GM19438 (cell line): ENCODE data around the gene ZBTB32.

Experiments
- ATAC-seq: cut with Tn5 transposase; IDR thresholded peaks from one replicate; pipeline ENCODE4 v1.9.1; 2021; ENCODE audit warnings: low read depth; ENCODE audit not compliant: unreplicated experiment

ZBTB32 gene

DNA sequence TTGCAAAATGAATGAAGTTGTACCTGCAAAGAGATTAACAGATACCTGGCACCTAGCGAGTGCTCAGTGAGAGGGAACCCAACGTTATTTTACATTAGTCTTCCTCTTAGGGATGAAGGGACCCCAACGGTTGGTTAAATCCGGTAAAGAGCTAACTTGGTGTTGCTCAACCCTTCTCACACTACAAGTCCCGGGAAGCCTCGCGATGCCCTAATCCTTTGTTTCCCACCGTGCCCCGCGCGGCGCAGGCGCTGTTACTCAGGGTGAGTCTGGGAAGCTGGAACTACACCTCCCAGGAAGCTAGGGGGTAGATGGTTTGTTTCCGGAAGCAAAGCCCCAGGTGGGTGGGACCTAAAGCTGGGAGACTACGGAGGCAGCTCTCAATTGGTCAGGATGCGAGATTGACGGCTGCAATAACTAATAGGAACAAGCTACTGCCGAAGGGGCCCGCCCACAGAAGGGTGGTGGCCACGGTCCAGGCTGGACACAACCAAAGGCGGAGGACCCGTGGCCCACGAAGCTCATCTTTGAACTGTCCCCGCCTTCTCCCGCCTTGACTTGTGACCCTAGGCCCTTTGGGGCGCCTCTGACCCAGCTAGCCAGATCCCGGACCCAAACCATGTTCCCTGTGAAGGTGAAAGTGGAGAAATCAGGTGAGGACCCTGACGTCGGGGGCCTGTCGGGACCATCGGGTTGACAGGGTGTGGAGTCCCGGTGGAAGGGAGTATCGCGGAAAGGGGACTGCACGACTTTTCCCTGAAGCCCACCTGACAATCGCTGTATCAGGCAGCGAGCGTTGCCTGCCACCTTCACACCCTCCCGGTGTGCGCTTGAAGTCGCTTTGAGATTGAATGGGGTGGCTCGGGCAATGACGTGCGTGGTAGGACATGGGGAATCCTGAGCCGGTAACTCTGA, 44.0 kb downstream of the ZBTB32 start, which contains the start of gene LIN37:
TSS of gene LIN37 (plus strand) at position 471 of the 915 bp plus-strand sequence. CDS start at position 620, 149 bp downstream.
- ATAC-seq = peak; percentile 65

DNA sequence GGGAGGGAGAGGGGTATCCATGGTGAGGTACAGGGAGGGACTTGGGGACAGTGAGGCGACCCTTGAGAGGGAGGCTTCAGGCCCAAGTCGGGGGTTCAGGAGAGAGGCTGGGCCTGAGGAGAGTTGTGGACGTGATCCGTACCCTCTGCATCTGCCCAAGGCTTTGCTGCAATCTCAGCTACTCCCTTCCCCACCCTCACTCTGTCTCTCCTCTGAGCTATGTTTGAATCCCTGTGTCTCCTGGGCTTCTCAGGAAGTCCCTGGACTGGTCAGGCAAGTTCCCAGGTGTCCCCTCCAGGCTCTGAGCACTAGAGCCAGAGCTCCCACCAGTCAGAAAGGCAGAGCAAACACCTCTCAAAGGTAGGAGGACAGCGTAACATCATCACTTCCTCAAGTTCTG, 45.8 kb downstream of the ZBTB32 start:
- ATAC-seq = no peak

DNA sequence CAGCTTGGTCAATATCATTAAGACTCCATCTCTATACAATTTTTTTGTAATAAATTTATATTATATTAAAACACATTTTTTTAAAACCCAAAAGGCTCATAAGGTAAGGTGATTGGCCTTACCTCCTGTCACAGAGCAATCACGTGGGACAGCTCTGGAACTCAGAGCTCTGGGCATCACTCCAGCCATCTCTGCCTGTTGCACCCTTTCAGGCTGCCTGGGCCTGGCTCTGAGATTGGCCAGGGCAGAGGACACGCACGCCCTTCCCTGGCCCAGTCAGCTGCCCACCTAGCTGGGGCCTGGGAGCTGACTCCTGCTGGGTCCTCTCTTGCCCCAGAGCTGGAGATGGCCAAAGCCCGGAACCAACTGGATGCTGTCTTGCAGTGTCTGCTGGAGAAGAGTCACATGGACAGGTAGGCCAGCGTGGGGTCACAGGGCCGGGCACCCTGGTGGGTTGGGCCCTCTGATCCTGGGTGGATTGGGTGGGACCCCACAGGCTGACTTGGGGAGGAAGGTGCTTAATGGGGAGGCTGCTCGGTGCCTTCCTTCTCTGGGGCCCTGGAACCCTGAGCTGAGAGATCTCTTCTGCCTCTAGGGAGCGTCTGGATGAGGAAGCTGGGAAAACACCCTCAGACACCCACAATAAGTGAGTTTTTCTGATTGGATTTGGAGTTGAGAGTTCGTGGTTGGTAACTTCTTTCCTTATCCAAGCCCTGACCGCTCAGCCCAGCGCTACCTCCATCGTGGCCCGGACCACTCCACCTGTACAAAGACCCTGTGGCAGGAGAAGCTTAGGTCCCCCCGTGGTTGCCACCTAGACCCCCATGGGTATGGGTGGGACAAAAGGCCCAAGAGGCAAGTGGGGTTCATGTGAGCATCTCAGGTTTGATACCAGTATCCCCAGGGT, 47.7 kb downstream of the ZBTB32 start:
- no peak for ATAC-seq

DNA sequence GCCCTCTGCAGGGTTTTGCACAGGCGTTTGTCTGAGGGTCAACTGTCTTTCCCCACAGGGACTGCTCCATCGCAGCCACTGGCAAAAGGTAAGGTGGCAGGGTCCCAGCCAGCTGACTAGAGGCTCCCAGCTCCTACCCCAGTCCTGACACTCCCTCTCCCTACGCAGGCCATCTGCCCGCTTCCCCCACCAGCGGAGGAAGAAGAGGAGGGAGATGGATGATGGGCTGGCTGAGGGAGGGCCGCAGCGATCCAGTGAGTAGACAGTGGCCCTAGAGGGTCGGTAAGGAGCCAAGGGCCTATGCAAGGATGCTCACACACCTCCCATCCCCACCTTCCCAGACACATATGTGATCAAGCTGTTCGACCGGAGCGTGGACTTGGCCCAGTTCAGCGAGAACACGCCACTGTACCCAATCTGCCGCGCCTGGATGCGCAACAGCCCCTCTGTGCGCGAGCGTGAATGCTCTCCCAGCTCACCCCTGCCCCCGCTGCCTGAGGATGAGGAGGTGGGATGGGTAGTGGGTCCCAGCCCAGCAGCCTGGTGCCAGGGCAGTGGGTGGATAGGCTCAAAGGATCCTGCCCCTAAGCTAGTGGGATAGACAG, 48.5 kb downstream of the ZBTB32 start:
- ATAC-seq = no peak

DNA sequence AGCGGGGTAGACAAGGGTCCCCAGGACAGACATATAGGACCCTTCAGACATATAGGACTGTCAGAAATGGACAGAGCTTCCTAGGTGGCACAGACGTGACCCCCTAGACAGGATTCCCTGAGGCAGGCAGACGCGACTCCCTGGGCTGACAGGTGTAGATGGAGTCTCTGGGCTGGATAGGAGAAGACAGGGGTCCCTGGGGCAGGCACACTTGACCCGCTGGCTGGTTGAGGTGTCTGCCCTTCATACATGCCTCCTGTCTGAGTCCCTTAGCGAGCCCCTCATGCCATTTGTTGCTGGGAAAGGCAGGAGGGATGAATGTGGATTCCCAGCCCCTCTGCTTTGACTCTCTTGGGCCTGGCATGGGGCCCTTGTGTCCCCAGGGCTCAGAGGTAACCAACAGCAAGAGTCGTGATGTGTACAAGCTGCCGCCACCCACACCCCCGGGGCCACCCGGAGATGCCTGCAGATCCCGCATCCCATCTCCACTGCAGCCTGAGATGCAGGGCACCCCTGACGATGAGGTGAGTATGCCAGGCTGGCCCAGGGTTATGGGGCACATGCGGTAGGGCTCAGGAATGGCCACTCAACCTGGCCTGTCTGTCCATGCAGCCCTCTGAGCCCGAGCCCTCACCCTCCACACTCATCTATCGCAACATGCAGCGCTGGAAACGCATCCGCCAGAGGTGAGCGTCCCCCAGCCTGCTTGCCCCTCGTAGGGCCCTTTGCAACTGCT, 49.4 kb downstream of the ZBTB32 start:
- ATAC-seq = no peak

DNA sequence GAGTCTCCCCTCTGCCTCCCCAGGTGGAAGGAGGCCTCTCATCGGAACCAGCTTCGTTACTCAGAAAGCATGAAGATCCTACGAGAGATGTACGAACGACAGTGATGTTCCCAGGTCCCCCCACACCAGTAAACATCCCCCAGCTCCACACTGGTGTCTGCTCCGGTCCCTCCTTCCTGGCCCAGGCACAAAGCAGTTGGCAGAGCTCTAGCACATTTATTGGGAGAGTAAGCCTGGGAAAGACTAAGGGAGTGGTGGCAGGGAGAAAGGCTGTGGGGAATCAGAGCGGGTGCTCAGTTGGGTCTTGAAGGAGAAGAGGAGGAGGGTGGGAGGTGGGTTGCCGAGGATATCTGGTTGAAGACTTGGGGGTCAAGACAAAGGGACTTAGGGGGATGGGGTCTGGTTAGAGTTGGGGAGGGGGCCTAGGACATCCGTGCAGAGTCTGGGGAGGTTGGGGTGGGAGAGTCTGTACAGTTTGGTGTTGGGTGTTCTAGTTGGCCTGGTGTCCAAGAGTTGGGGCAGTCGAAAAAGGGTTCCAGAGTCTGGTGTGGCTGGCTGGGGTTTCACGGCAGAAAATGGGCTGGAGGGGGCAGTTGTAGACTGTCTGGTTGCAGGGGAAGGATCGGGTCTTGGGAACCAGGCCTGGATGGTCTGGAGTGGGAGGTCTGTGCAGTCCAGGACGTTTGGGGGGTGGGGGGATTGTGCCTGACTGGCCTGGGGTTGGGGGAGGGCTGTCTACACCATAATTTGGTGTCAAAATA, 50.2 kb downstream of the ZBTB32 start:
- no peak for ATAC-seq

DNA sequence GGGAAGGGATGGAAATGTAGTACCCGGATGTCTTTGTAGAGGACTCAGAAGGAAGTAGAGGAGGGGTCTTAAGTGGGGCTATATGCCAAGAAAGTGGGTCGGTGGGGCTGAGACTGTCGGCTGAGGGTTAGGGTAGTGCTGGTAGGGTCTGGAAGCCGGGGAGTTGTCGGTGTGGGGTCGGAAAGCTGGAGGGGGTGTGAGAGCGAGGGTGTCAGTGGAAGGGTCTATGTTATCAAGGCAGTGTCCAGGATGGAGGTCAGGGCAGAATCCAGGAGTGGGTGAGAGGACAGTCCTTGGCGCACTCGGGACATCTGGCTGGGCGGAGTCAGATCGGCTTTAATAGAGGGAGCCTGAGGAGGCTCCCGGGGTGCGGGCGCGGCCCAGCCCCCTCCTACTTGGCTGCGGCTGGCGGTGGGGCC, 50.8 kb downstream of the ZBTB32 start:
- ATAC-seq = no peak

DNA sequence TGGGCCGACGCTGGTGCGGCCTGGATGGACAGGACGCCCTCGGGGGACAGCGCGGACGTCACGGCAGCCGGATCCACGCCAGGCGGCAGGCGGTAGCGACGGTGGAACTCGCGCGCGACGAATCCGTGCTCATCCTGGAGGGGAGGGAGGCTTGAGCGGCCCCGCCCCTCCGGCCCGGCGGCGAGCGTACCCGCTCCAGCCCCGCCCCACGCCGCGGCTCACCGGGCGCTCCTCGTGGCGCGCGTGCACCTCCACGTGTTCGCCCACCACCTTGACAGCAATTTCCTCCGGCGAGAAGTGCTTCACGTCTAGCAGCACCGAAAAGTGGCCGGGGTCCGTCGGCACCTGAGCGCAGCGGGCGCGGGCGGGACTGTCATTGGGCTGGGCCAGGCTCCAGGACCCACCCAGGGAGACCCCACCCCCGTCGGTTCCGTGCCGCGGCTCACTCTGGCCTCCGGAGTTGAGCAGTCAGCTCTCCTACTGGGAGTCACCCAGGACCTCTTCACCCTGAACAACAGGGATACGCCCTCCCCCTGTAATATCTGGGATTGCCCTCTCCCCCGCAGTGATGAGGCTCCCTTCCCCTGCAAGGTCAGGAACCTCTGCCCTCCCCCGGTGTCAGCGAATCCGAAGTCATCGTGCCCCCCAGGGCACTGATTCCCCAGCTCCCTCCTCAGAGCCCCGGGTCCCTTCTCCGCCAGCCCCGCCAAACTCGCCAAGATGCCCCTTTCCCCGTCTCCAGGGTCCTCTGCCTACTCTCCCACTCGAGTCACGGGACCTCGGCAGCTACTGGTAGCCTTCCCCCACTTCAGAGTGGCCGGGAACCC, 51.4 kb downstream of the ZBTB32 start:
- no peak for ATAC-seq

DNA sequence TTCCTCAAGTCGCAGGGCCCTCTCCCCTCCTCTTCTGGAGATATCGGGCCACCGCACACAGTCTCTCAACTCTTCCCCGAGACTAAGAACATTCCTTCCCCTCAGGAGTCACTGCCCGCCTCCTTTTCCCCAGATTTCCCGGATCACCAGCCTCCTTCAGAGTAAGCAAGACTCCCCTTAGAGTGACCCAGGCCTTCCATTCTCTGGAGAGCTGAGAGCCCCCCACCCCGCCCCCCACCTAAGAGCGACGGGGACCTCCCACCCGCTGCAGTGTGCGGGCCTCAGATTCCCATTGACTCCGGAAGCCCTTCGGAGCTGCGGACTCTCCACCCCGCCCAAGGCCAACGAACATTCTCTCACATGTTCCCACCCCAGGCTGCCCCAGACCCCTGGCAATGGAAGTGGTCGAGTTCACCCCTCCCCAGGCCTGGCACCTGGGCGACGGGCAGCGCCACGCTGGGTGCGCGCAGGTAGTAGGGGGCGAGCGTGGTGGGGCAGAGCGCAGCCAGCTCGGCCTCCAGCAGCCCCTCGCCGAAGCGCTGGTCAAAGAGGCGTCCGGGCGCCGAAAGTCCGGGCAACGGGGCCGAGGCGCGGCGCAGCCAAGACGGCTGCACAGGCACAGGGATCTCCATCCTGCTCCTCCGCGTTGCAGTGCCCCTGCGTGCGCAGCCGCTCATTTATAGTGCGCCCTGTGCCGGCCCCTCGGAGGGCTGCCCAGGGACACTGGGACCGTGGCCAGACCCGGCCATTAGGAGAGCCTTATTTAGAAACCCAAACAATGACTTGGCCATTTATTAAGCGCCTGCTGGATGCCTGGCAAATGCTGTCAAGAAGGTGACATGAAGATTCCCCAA, 52.2 kb downstream of the ZBTB32 start, which contains the start of gene HSPB6:
TSS of gene HSPB6 (minus strand) at position 653 of the 854 bp plus-strand sequence. CDS start at position 632, 21 bp downstream.
- no peak for ATAC-seq

DNA sequence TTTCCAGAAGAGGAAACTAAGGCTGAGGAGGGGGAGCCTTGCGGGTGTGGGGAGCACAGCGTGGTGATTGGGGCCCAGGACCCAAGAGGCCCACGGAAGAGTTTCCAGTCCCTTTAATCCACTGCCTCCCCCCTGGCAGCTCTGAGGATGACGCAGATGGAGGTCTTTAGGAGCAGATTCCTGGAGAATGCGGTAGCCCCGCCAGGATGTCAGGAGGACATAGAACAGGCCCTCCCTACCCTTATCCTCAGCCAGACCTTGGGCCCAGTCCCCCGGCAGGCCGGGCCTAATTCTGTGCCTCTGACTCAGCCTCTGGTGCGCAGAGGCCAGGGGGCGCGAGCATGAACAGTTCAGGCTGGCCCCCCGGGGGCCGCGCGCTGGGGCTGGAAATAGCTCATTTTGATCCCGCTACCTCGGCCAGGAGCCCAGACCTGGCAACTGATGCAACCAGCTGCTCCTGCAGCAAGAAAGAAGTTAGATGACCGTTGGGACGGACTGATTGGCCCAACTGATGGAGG, 52.9 kb downstream of the ZBTB32 start:
- peak; percentile 4 for ATAC-seq

DNA sequence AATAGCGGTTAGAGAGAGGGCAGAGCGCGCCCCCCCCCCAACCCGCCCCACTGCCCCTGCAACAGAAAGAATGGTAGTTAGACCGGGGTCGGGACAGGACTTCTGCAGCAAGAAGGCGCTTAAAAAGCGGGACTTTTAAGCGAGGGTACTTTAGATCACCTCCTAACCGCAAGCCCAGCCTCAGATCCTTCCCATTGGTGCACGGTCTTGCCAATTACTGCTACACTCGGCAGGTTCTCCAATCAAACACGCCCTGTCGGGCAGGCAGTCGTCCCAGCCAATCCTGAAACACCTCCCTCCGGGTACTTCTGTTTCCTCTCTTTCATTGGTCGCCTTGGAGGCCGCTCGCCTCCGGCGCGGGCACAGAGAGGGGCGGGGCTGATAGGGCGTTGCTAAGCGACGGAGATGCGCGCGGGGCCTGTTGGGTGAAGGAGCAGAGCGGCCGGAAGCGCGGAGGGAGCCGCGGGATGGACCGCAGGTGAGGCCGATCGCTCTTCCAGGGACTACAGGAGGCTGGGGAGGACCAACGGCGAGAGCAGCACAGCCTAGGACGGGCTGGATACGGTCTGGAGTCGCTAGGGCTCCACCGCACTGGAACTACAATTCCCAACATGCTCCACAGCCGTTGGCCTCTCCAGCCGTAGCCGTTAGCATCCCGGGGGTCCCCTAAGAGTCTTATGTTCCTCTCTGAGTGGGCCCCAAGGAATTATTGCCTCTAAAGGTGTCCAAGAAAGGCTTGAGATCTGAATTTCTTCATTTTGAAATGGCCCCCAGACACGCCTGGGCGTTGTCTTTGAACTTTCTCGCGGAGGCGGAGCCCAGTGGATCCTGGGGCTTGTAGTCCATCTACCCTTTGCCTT, 53.6 kb downstream of the ZBTB32 start, which contains the start of gene PROSER3:
TSS of gene PROSER3 (plus strand) at position 428 of the 860 bp plus-strand sequence. CDS start at position 468, 40 bp downstream.
- ATAC-seq = peak; percentile 95

DNA sequence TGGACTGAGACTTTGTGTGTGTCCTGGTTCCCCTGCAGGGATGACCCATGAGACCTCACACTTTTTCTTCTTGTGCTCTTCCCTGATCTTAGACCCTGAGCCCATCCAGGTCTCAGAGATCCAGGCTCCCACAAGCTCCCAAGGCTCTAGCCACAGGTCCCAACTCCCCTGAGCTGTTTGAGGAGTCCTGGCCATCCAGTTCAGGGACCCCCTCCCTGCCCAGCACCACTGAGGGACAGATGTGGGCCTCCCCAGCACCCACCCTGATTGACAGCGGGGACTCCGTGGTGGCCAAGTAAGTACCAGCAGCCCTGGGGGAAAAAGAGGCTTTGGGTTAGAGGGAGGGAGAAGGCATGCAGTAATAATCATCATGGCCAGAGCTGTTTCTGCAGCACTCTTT, 55.3 kb downstream of the ZBTB32 start:
- ATAC-seq = no peak

DNA sequence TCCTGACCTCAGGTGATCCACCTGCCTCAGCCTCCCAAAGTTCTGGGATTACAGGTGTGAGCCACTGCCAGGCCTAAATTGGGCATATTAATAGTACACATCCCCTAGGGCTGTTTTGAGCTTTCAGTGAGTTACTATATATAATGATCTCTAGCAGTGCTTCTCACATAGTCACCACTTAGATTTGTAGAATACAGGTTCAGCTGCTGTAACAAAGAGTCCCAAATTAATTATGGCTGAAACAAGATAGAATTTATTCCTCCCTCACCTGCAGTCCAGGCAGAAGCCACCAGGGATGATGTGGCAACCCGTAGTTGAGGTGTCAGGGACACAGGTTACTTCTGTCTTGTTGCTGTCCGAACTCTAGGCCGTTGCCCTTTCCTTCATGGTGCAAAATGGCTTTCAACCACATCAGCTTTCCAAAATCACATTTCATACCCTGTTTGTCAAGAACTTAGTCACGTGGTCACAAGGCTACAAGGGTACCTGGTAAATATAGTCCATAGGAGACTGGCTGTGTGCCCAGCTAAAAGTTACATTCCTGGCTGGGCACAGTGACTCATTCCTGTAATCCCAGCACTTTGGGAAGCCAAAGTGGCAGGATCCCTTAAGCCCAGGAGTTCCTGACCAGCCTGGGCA, 56.5 kb downstream of the ZBTB32 start:
- no peak for ATAC-seq

DNA sequence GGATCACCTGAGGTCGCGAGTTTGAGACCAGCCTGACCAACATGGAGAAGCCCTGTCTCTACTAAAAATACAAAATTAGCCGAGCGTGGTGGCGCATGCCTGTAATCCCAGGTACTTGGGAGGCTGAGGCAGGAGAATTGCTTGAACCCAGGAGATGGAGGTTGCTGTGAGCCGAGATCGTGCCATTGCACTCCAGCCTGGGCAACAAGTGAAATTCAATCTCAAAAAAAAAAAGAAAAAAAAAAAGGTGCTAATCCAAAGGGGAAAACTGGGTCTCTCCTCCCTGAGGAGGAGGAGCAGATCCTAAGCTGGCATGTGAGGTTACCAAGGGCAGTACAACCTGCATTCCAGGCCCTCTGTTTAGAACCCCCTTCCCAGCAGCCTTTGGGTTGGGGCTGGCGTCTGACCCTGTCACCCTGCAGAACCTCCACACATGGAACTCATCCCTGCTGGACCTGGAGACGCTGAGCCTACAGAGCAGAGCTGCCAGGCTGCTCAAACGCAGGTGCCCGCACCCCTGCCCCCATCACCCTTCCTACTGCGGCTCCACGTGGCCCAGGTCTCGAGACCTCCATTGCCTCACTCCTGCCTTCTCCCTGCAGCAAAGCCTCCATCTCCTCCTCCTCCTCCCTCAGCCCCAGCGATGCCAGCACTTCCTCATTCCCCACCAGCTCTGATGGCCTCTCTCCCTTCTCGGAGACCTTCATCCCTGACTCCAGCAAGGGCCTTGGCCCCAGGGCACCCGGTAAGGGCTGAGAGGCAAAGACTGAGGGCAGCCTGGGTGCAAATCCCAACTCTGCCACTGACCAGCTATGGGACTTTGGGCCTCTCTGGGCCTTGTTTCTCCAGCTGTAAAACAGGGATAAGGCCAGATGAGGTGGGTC, 60.3 kb downstream of the ZBTB32 start:
- ATAC-seq = no peak
